GM12891 (cell line): ENCODE data around the gene CREB3L1.

ENCODE experiments used
- POLR2A ChIP-seq: IDR thresholded peaks from 2 replicates; pipeline ENCODE4 v1.6.1; 2011; ENCODE audit warnings: low read depth, low read length, control low read depth
- POLR2AphosphoS5 ChIP-seq: IDR thresholded peaks from 2 replicates; pipeline ENCODE4 v1.6.1; 2011; ENCODE audit warnings: low read depth, low read length, control low read depth
- SPI1 ChIP-seq: IDR thresholded peaks from 2 replicates; pipeline ENCODE4 v1.6.1; 2011; ENCODE audit warnings: low read depth, low read length, control low read depth
- TAF1 ChIP-seq: IDR thresholded peaks from 2 replicates; pipeline ENCODE4 v1.6.1; 2011; ENCODE audit warnings: low read depth, low read length, control low read depth

GRCh38 chr11:46359953-46360352 lies 82.5 kb downstream of the CREB3L1 start:
- TF ChIP-seq POLR2AphosphoS5 (no peak), POLR2A (no peak), SPI1 (no peak), TAF1 (no peak)
